H9 (cell line): Measurements from ENCODE around the gene BIN1. TPM values are rescaled to one million over a fixed set of nuclear protein-coding genes. Genes with fewer than 3 reads are reported as not detected.

ENCODE experiments used
- DNase-seq: peaks from one replicate; pipeline ENCODE4 v3.0.0-alpha.2; 2017
- H2AFZ ChIP-seq: one replicate; pipeline ENCODE4 v1.6.1; 2013; ENCODE audit warnings: mild to moderate bottlenecking, low read length, control low read depth, moderate library complexity
- H2AK5ac ChIP-seq: 2 replicates; pipeline ENCODE4 v1.6.1; 2013; ENCODE audit warnings: low read length, control low read depth, mixed read lengths; ENCODE audit not compliant: insufficient read length
- H2BK120ac ChIP-seq: one replicate; pipeline ENCODE4 v1.6.1; 2013; ENCODE audit warnings: low read depth, mild to moderate bottlenecking, low read length, control low read depth, inconsistent platforms; ENCODE audit not compliant: poor library complexity, severe bottlenecking
- H2BK12ac ChIP-seq: 2 replicates; pipeline ENCODE4 v1.6.1; 2013; ENCODE audit warnings: low read length, control low read depth, mixed read lengths, low read depth; ENCODE audit not compliant: insufficient read length
- H2BK15ac ChIP-seq: 2 replicates; pipeline ENCODE4 v1.6.1; 2013; ENCODE audit warnings: low read depth, low read length, control low read depth
- H2BK20ac ChIP-seq: one replicate; pipeline ENCODE4 v1.6.1; 2013; ENCODE audit warnings: low read depth, mild to moderate bottlenecking, low read length, control low read depth, inconsistent platforms; ENCODE audit not compliant: poor library complexity, severe bottlenecking
- H2BK5ac ChIP-seq: 2 replicates; pipeline ENCODE4 v1.6.1; 2013; ENCODE audit warnings: low read length, control low read depth, mixed read lengths; ENCODE audit not compliant: insufficient read length
- H3K14ac ChIP-seq: 2 replicates; pipeline ENCODE4 v1.6.1; 2013; ENCODE audit warnings: low read length, control low read depth; ENCODE audit not compliant: insufficient read depth
- H3K18ac ChIP-seq: 2 replicates; pipeline ENCODE4 v1.6.1; 2013; ENCODE audit warnings: low read depth, mild to moderate bottlenecking, mixed read lengths, low read length, control low read depth; ENCODE audit not compliant: insufficient read length
- H3K23ac ChIP-seq: 2 replicates; pipeline ENCODE4 v1.6.1; 2013; ENCODE audit warnings: low read length, control low read depth, mixed read lengths, low read depth; ENCODE audit not compliant: insufficient read length
- H3K23me2 ChIP-seq: 2 replicates; pipeline ENCODE4 v1.6.1; 2013; ENCODE audit warnings: low read depth, mild to moderate bottlenecking, mixed read lengths, low read length, control low read depth; ENCODE audit not compliant: insufficient read length, poor library complexity, severe bottlenecking
- H3K27ac ChIP-seq: 2 replicates; pipeline ENCODE4 v1.5.1; 2013; ENCODE audit warnings: low read length, control low read depth, mixed read lengths, low read depth; ENCODE audit not compliant: insufficient read length
- H3K27me3 ChIP-seq: 2 replicates; pipeline ENCODE4 v1.6.1; 2013; ENCODE audit warnings: low read length, control low read depth, inconsistent platforms; ENCODE audit not compliant: insufficient read depth
- H3K4ac ChIP-seq: 2 replicates; pipeline ENCODE4 v1.6.1; 2013; ENCODE audit warnings: low read depth, mild to moderate bottlenecking, control low read depth, inconsistent platforms, low read length, moderate library complexity
- H3K4me1 ChIP-seq: 2 replicates; pipeline ENCODE4 v1.6.1; 2013; ENCODE audit warnings: low read length, control low read depth, inconsistent platforms; ENCODE audit not compliant: insufficient read depth
- H3K4me2 ChIP-seq: 2 replicates; pipeline ENCODE4 v1.6.1; 2013; ENCODE audit warnings: low read length, control low read depth, mixed read lengths; ENCODE audit not compliant: insufficient read length, insufficient read depth
- H3K56ac ChIP-seq: 2 replicates; pipeline ENCODE4 v1.6.1; 2013; ENCODE audit warnings: low read depth, mild to moderate bottlenecking, mixed read lengths, low read length, control low read depth; ENCODE audit not compliant: insufficient read length
- H3K79me1 ChIP-seq: 2 replicates; pipeline ENCODE4 v1.6.1; 2013; ENCODE audit warnings: low read depth, mild to moderate bottlenecking, moderate library complexity, low read length, control low read depth, inconsistent platforms; ENCODE audit not compliant: insufficient read depth, poor library complexity, severe bottlenecking
- H3K79me2 ChIP-seq: 2 replicates; pipeline ENCODE4 v1.6.1; 2013; ENCODE audit warnings: low read length, control low read depth, inconsistent platforms; ENCODE audit not compliant: insufficient read depth
- H3K9ac ChIP-seq: 2 replicates; pipeline ENCODE4 v1.6.1; 2013; ENCODE audit warnings: low read length, control low read depth, mixed read lengths; ENCODE audit not compliant: insufficient read length; ENCODE audit errors: extremely low read depth
- H3K9me3 ChIP-seq: one replicate; pipeline ENCODE4 v1.6.1; 2013; ENCODE audit warnings: low read depth, low read length, inconsistent platforms; ENCODE audit not compliant: control insufficient read depth
- H3T11ph ChIP-seq: one replicate; pipeline ENCODE4 v1.6.1; 2013; ENCODE audit warnings: mild to moderate bottlenecking, low read length, control low read depth, inconsistent platforms
- H4K20me1 ChIP-seq: one replicate; pipeline ENCODE4 v1.6.1; 2013; ENCODE audit not compliant: control insufficient read depth, insufficient read length, insufficient read depth
- H4K5ac ChIP-seq: 2 replicates; pipeline ENCODE4 v1.6.1; 2013; ENCODE audit warnings: low read depth, mild to moderate bottlenecking, mixed read lengths, low read length, control low read depth; ENCODE audit not compliant: insufficient read length
- H4K8ac ChIP-seq: replicated peaks from 2 replicates; pipeline ENCODE4 v1.6.1; 2013; ENCODE audit warnings: low read length, control low read depth, mixed read lengths, low read depth; ENCODE audit not compliant: insufficient read length
- H4K91ac ChIP-seq: 2 replicates; pipeline ENCODE4 v1.6.1; 2013; ENCODE audit warnings: low read depth, mild to moderate bottlenecking, moderate library complexity, mixed read lengths, low read length, control low read depth; ENCODE audit not compliant: insufficient read length
- H3K27ac Mint-ChIP-seq, 3 experiments: 2 replicates in 2 of 3; 3 replicates in 1 of 3; pipeline ENCODE4 v1.8.0; 2020 to 2021; ENCODE audit warnings: mixed read lengths in 3 of 3, mild to moderate bottlenecking in 1 of 3, moderate library complexity in 1 of 3
- H3K27me3 Mint-ChIP-seq: 2 replicates; pipeline ENCODE4 v1.8.0; 2021; ENCODE audit warnings: low read depth, mild to moderate bottlenecking, moderate library complexity, mixed read lengths
- H3K36me3 Mint-ChIP-seq, 3 experiments: 2 replicates in 2 of 3; 3 replicates in 1 of 3; pipeline ENCODE4 v1.8.0; 2020 to 2021; ENCODE audit warnings: low read depth in 3 of 3, mixed read lengths in 3 of 3; ENCODE audit not compliant: insufficient read depth in 1 of 3
- H3K4me1 Mint-ChIP-seq, 2 experiments: 2 replicates each; pipeline ENCODE4 v1.8.0; 2020; ENCODE audit warnings: mixed read lengths in 2 of 2
- H3K4me3 Mint-ChIP-seq, 2 experiments: 2 replicates in 1 of 2; 3 replicates in 1 of 2; pipeline ENCODE4 v1.8.0; 2020 to 2021; ENCODE audit warnings: mild to moderate bottlenecking in 2 of 2, mixed read lengths in 2 of 2, moderate library complexity in 1 of 2
- H3K9me3 Mint-ChIP-seq, 2 experiments: 2 replicates in 1 of 2; 3 replicates in 1 of 2; pipeline ENCODE4 v1.8.0; 2020; ENCODE audit warnings: mild to moderate bottlenecking in 2 of 2, mixed read lengths in 2 of 2, moderate library complexity in 1 of 2
- CTCF ChIP-seq: fragments of 200-600 bp; sonication (generic); conservative IDR thresholded peaks from 3 replicates; pipeline ENCODE4 v1.8.0; 2021; ENCODE audit warnings: antibody characterized with exemption, mild to moderate bottlenecking
- WGBS: extraction: QIAGEN DNeasy Blood & Tissue Kit; methylation state at CpG from one replicate; pipeline ENCODE4 v1.1.7; 2013; ENCODE audit warnings: missing lambda C conversion rate, low lambda C conversion rate, mixed read lengths; ENCODE audit not compliant: insufficient read length; ENCODE audit errors: extremely low coverage; 5-methylcytosine and 5-hydroxymethylcytosine counted together
- total RNA-seq: library from RNA; stranded (reverse); gene quantifications from 2 replicates; pipeline ENCODE4 v1.2.1, GENCODE V29; 2021

The BIN1 gene
- total RNA-seq, 1 experiment from 2014 or later, result 32.0 TPM

- no CpG with 5 or more reads among the region's 12 CpGs for WGBS
- Histone ChIP-seq H2AFZ (no peak overlapping the region), H2AK5ac (no peak overlapping the region), H4K91ac (no peak overlapping the region), H2BK12ac (no peak overlapping the region), H3K4me1 (no peaks in the 10 kb centered on the region), H3K23ac (no peak overlapping the region), H2BK20ac (no peak overlapping the region), H3K14ac (no peak overlapping the region), H2BK15ac (no peak overlapping the region), H3K23me2 (no peaks in the 10 kb centered on the region), H3K79me2 (no peaks in the 10 kb centered on the region), H4K20me1 (no peaks in the 10 kb centered on the region), H3K4ac (no peak overlapping the region), H3K4me2 (no peak overlapping the region), H3K18ac (no peak overlapping the region), H3K9ac (no peak overlapping the region), H4K5ac (no peak overlapping the region), H4K8ac (no peak overlapping the region), H3K27me3 (no peaks in the 10 kb centered on the region), H3K9me3 (no peaks in the 10 kb centered on the region), H3K27ac (no peak overlapping the region), H3K79me1 (no peaks in the 10 kb centered on the region), H2BK5ac (no peak overlapping the region), H2BK120ac (no peak overlapping the region), H3K56ac (no peak overlapping the region), H3T11ph (no peak overlapping the region)
- Mint-ChIP-seq H3K4me1 (no peaks in the 10 kb centered on the region), H3K36me3 (no peaks in the 10 kb centered on the region), H3K27me3 (peaks cover 3% of the 10 kb centered on the region), H3K9me3 (peaks cover 3% of the 10 kb centered on the region in 2 experiments; a peak in 3 of 5 replicates), H3K4me3 (no peak overlapping the region), H3K27ac (no peak overlapping the region)
- no peak for TF ChIP-seq CTCF
- no peak for DNase-seq
Measured at GRCh38 chr2:127137225-127137624, 30.3 kb upstream of the BIN1 start.
